HG02884 (cell line): ENCODE measurements around the gene PANK4.
"Not testable (repeated sequence)": the region's sequence is repeated elsewhere in the genome, so short reads cannot be mapped to it uniquely, and the experiment has no call there.

Experiments used
- ATAC-seq: cut with Tn5 transposase; IDR thresholded peaks from one replicate; pipeline ENCODE4 v1.9.1; 2021; ENCODE audit warnings: mild to moderate bottlenecking, moderate library complexity; ENCODE audit not compliant: unreplicated experiment

Gene PANK4

GRCh38 chr1:2559509-2560298 is 33.3 kb upstream of the PANK4 start:
- ATAC-seq: no peak

GRCh38 chr1:2558861-2559260 is 32.5 kb upstream of the PANK4 start:
- no peak for ATAC-seq

- ATAC-seq: no peak
Measured at GRCh38 chr1:2558420-2558819, 32.0 kb upstream of the PANK4 start.

GRCh38 chr1:2557482-2558400 is 31.3 kb upstream of the PANK4 start:
- no peak for ATAC-seq

GRCh38 chr1:2556678-2557481 is 30.5 kb upstream of the PANK4 start:
- no peak for ATAC-seq

- ATAC-seq: no peak
Measured at GRCh38 chr1:2556277-2556677, 29.9 kb upstream of the PANK4 start, which contains the start of gene TNFRSF14. Gene TNFRSF14, plus strand, starts transcription at chr1:2556371. Its CDS starts 294 bp downstream, at chr1:2556665.

- no peak for ATAC-seq
Measured at GRCh38 chr1:2555634-2556276, 29.4 kb upstream of the PANK4 start.

- no peak for ATAC-seq
Measured at GRCh38 chr1:2554621-2555387, 28.4 kb upstream of the PANK4 start.

- no peak for ATAC-seq
Measured at GRCh38 chr1:2553871-2554620, 27.6 kb upstream of the PANK4 start.

- not testable (repeated sequence) for ATAC-seq
Measured at GRCh38 chr1:2553076-2553475, 26.7 kb upstream of the PANK4 start.

- no peak for ATAC-seq
Measured at GRCh38 chr1:2552189-2552588, 25.8 kb upstream of the PANK4 start.

GRCh38 chr1:2551544-2551943 is 25.1 kb upstream of the PANK4 start:
- not testable (repeated sequence) for ATAC-seq

- not testable (repeated sequence) for ATAC-seq
Measured at GRCh38 chr1:2550309-2550861, 24.0 kb upstream of the PANK4 start.

GRCh38 chr1:2549367-2550029 is 23.1 kb upstream of the PANK4 start:
- not testable (repeated sequence) for ATAC-seq

GRCh38 chr1:2548068-2548589 is 21.7 kb upstream of the PANK4 start:
- ATAC-seq: no peak

- no peak for ATAC-seq
Measured at GRCh38 chr1:2547210-2548067, 21.0 kb upstream of the PANK4 start.
